AG09309 (cell line): ENCODE measurements around the gene ENTHD1.

Source experiments
- DNase-seq: peaks from one replicate; pipeline ENCODE4 v3.0.0-alpha.2; 2010; ENCODE audit warnings: low read depth
- H3K4me3 ChIP-seq: 2 replicates; pipeline ENCODE4 v1.5.1; 2011; ENCODE audit warnings: mild to moderate bottlenecking, low read depth, low read length, moderate library complexity; ENCODE audit not compliant: control insufficient read depth
- TF ChIP-seq, protein P1 (sequence below): IDR thresholded peaks from 2 replicates; pipeline ENCODE4 v1.5.1; 2011; ENCODE audit warnings: mild to moderate bottlenecking, low read depth, low read length, inconsistent platforms; ENCODE audit not compliant: insufficient read depth, control insufficient read depth; ENCODE audit errors: missing control alignments

The ENTHD1 gene

GRCh38 chr22:39750759-39751158 lies 142.8 kb downstream of the ENTHD1 start:
- no peak for DNase-seq
- TF ChIP-seq, protein P1, sequence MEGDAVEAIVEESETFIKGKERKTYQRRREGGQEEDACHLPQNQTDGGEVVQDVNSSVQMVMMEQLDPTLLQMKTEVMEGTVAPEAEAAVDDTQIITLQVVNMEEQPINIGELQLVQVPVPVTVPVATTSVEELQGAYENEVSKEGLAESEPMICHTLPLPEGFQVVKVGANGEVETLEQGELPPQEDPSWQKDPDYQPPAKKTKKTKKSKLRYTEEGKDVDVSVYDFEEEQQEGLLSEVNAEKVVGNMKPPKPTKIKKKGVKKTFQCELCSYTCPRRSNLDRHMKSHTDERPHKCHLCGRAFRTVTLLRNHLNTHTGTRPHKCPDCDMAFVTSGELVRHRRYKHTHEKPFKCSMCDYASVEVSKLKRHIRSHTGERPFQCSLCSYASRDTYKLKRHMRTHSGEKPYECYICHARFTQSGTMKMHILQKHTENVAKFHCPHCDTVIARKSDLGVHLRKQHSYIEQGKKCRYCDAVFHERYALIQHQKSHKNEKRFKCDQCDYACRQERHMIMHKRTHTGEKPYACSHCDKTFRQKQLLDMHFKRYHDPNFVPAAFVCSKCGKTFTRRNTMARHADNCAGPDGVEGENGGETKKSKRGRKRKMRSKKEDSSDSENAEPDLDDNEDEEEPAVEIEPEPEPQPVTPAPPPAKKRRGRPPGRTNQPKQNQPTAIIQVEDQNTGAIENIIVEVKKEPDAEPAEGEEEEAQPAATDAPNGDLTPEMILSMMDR, result no peak
- no peak overlapping the region for H3K4me3 ChIP-seq

DNA sequence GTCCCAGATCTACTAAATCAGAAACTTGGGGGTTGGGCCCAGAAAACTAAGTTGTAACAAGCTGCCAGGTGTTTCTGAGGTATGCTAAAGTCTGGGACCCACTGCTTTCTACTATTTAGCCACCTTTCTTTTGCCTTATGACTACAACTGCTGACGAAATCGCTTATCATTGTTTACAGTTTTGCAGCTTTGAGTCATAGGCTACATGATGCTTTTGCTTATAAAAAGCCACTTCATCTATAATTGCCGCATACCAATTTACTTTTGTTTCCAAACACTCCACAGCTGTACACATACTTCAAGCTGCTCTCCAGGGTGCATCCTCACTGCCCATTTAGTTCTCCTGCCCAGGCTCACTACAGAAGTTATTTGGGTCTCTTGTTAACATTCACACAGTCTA lies 144.7 kb downstream of the ENTHD1 start:
- peak; percentile 16 for DNase-seq
- H3K4me3 ChIP-seq, result no peak overlapping the region
- TF ChIP-seq, protein P1, result no peak

DNA sequence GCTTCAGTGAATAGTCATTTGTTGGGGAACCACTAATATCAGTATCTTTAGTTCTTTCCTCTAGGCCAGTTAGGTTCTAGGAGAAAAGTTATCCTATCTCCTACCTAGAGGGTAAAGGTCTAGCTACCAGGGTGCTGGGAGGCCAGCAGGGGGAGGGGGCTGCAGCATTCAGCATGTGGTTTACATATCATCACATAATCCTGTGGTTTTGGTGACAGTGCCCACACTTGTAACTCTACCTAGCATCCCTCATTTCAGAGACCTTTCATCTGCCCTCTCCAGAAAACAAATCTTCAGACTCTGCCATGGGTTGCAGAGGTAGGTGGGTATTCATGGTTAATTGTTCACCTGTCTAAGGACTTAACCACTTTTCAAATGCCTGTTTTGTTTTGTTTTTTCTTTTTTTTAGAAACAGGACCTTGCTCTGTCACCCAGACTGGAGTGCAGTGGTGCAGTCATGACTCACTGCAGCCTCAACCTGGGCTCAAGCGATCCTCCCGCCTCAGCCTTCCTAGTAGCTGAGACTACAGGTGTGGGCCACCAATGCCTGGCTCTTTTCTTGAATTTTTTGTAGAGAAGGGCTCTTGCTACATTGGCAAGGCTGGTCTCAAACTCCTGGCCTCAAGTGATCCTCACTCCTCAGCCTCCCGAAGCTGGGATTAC lies 146.8 kb downstream of the ENTHD1 start:
- TF ChIP-seq, protein P1, result no peak
- H3K4me3 ChIP-seq, result no peak overlapping the region
- no peak for DNase-seq

- TF ChIP-seq, protein P1, result no peak
- no peak for DNase-seq
- no peak overlapping the region for H3K4me3 ChIP-seq
These were observed 147.8 kb downstream of the ENTHD1 start for GRCh38 chr22:39745789-39746188.

- TF ChIP-seq, protein P1, result no peak
- no peak for DNase-seq
- H3K4me3 ChIP-seq, result no peak overlapping the region
These were observed 149.2 kb downstream of the ENTHD1 start for GRCh38 chr22:39744353-39744752.

GRCh38 chr22:39743935-39744334 lies 149.6 kb downstream of the ENTHD1 start:
- no peak for DNase-seq
- TF ChIP-seq, protein P1, result no peak
- no peak overlapping the region for H3K4me3 ChIP-seq
